Measurements from ENCODE around the gene GNG12. TPM values are rescaled to one million over a fixed set of nuclear protein-coding genes. Genes with fewer than 3 reads are reported as not detected.

Gene GNG12
- total and polyA plus RNA-seq, 3 donors from 2014 or later = 28.1 to 46.0 (median 39.3) TPM

GRCh38 chr1:67839826-67840225 is 6.6 kb upstream of the GNG12 start:
- intact Hi-C loops (cut with DNase I; ENCODE audit: low total_unique reads) = loop anchor here (10.0 kb wide), 1 partner anchor 65 kb away; no protein-coding TSS in a partner anchor
- 88 to 94% methylated on average over 2 of the region's 2 CpGs for WGBS, 2 donors
- no peak overlapping the region for H3K27ac ChIP-seq
- TF ChIP-seq CTCF (IDR thresholded peaks at IDR 0.05) (no peak), POLR2A (IDR thresholded peaks at IDR 0.05) (no peak)
- H3K27me3 ChIP-seq = no peaks in the 10 kb centered on the region
- no peaks in the 10 kb centered on the region for H3K36me3 ChIP-seq (ENCODE audit: low read depth, missing control alignments)
- no peaks in the 10 kb centered on the region for H3K4me1 ChIP-seq
- no peak for DNase-seq
- no peaks in the 10 kb centered on the region for H3K9me3 ChIP-seq
- no peak overlapping the region for H3K4me3 ChIP-seq

- Histone ChIP-seq H3K27ac (peak overlapping the region in 1 of 2 donors; percentile 4), H3K36me3 (ENCODE audit: low read depth, missing control alignments) (no peaks in the 10 kb centered on the region), H3K4me1 (no peaks in the 10 kb centered on the region), H3K9me3 (no peaks in the 10 kb centered on the region), H3K27me3 (no peaks in the 10 kb centered on the region), H3K4me3 (no peak overlapping the region)
- intact Hi-C loops (cut with DNase I; ENCODE audit: low total_unique reads) = loop anchor here (10.0 kb wide), 1 partner anchor 64 kb away; no protein-coding TSS in a partner anchor
- DNase-seq = no peak
- WGBS, 2 donors = 47 to 61% methylated on average over 5 of the region's 5 CpGs
- no peak for TF ChIP-seq CTCF (IDR thresholded peaks at IDR 0.05)
- TF ChIP-seq POLR2A (IDR thresholded peaks at IDR 0.05) = no peak
Measured at GRCh38 chr1:67838180-67838910, 5.1 kb upstream of the GNG12 start.

GRCh38 chr1:67836769-67837168 is 3.5 kb upstream of the GNG12 start:
- H3K27me3 ChIP-seq = no peaks in the 10 kb centered on the region

GRCh38 chr1:67835663-67836452 is 2.6 kb upstream of the GNG12 start:
- Histone ChIP-seq H3K4me3 (no peak overlapping the region), H3K36me3 (ENCODE audit: low read depth, missing control alignments) (no peaks in the 10 kb centered on the region), H3K4me1 (peaks cover 8% of the 10 kb centered on the region), H3K27ac (no peak overlapping the region), H3K27me3 (no peaks in the 10 kb centered on the region), H3K9me3 (no peaks in the 10 kb centered on the region)
- no peak for DNase-seq
- TF ChIP-seq CTCF (IDR thresholded peaks at IDR 0.05) (no peak), POLR2A (IDR thresholded peaks at IDR 0.05) (no peak)
- 55 to 70% methylated on average over 3 of the region's 3 CpGs for WGBS, 2 donors
- intact Hi-C loops (cut with DNase I; ENCODE audit: low total_unique reads) = loop anchor here (10.0 kb wide), 1 partner anchor 61 kb away; no protein-coding TSS in a partner anchor

More at GRCh38 chr1:67836769-67837168, 3.5 kb upstream of the GNG12 start:
- no peak for TF ChIP-seq CTCF (IDR thresholded peaks at IDR 0.05)
- TF ChIP-seq POLR2A (IDR thresholded peaks at IDR 0.05) = no peak
- no peaks in the 10 kb centered on the region for H3K4me1 ChIP-seq
- intact Hi-C loops (cut with DNase I; ENCODE audit: low total_unique reads) = loop anchor here (10.0 kb wide), 1 partner anchor 62 kb away; no protein-coding TSS in a partner anchor
- H3K27ac ChIP-seq = no peak overlapping the region
- no peaks in the 10 kb centered on the region for H3K36me3 ChIP-seq (ENCODE audit: low read depth, missing control alignments)
- no peak overlapping the region for H3K4me3 ChIP-seq
- WGBS, 2 donors = 87 to 92% methylated on average over 2 of the region's 2 CpGs
- no peak for DNase-seq
- H3K9me3 ChIP-seq = no peaks in the 10 kb centered on the region

All from testis (tissue), 3 donors.